HG03196 (cell line): ENCODE measurements around the gene TNNT3.

Experiments used
- ATAC-seq: cut with Tn5 transposase; IDR thresholded peaks from one replicate; pipeline ENCODE4 v1.9.1; 2021; ENCODE audit not compliant: unreplicated experiment

The TNNT3 gene

DNA sequence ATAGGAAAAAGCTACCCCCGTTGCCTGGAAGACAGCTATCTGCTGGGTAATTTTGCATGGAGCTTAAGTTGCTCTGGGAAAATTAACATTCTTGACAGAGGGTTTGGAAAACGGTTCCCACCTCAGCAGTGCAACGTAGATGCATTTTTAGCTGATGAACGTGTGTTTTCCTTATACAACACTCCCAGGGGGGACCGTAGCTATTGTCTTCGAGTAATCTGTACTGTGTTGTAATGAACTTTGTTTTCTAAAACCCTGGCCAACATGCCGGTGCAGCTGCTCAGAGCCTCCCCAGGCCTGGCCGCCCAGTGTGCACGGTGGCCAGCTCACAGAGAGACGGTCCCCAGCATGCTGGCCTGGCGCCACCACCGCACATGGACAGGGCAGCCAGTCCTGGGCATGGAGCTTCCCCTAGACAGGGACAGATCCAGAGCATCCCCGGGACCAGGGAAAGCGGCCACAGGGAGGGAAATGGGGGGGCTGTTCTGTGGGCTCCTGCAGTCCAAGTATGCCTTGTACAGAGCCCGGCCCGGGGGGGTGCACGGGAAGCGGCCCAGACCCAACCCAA is 2.2 kb downstream of the TNNT3 start:
- no peak for ATAC-seq

DNA sequence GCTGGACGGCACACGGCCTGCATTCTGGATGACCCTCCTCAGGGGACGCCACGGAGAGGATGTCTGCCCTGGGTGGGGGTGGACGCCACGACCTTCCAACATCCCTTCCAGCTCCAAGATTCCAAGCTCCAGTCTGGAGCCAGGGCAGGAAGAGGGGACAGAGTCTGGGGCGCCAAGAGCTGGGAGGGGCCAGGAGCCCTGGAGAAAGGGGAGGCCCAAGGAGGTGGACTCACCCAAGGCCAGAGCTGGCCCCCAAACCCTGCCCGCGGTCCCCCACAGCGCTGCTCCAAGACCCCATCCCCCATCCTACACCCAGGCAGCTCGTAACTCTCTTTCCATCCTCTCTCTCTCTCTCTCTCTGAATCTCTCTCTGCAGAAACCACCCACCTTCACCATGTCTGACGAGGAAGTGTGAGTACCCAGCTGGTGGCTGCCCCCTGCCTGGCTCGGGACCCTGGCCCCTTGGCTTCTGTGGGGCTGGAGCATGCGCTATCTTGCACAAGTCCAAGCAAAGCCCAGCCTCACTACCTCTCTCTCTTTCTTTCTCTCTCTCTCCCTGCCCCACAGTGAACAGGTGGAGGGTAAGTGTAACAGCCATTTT is 3.1 kb downstream of the TNNT3 start:
- no peak for ATAC-seq

DNA sequence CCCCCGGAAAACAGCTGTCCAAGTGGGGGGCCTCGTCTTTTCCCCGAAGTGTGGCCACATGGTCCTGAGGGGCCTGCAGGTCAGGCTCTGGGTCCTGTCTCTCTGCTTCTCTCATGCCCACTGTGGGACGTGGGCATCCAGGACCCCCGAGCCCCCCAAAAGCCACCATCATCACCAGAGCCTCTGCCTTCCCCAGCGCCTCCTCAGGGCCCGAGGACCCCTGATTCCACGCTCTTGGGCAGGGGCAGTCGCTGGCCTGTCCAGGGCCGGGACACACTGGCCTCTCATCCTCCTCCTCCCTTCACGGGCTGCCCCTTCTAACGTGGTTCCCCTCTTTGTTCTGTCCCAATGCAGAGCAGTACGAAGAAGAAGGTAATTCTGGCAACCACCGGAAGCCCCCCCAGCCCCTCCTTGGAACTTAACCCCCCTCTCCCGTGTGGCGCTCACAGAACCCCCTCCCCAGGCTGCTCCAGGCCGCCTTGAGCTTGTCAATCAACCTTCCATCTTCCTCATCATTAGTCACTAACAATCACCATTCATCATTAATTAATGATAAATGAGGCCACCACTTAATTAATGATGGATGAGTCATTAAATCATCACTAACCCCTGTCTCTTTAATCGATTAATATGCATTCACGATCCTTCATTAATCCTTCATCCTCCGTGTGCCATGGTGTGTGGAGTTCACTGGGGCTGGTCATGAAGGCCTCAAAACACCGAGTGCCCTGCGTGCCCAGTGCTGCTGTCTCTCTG is 3.9 kb downstream of the TNNT3 start:
- ATAC-seq: no peak

DNA sequence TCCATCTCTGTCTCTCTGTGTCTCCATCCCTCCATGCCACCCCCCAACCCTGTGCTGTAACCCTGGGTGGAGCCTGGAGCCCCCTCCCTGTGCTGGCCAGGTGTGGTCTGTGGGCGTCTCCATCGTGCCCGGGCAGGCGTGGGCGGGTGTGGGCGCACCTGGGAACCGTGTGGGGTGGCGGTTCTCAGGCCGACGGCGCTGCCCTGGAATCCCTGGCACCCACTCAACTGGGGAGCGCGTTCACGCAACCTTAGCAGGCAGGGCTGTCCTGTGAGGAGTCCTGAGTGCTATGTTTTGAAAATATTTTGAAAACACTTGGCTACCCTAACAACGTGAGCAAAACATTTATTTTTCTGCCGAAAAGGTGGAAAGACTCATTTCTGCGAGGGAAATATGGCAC is 4.7 kb downstream of the TNNT3 start:
- ATAC-seq: no peak

DNA sequence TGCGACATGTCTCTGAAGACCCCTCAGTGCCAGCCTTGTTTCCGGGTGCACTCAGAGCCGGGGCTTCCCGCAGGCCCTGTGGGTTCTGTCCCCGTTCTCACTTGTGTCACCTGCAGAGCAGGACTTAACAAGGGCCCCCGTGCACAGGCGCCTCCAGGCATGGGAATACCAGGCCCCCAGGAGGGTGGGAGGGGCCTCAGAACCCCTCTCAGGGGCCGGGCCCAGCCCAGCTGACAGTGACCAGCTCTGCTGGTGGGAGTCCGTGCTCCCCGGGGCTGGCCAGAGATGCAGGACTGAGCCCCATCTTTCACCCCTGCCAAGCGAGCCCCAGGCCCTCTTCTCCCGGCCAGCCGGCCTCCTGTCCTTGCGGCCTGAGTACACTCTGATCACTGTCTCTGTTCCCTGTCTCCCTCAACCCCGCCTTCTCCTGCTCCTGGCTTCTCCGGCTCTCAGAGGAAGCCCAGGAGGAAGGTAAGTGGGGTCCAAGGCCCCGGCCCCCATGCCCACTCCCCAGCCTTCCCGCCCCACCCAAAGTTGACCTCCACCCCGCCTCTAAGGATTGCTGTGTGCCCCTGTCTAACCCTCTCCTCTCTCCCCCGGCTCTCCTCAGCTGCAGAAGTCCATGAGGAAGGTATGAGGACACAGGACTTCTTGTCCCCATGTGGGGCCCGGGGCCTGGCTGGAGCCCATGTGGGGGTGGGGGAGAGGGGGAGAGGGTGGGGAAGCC is 5.3 kb downstream of the TNNT3 start:
- no peak for ATAC-seq

DNA sequence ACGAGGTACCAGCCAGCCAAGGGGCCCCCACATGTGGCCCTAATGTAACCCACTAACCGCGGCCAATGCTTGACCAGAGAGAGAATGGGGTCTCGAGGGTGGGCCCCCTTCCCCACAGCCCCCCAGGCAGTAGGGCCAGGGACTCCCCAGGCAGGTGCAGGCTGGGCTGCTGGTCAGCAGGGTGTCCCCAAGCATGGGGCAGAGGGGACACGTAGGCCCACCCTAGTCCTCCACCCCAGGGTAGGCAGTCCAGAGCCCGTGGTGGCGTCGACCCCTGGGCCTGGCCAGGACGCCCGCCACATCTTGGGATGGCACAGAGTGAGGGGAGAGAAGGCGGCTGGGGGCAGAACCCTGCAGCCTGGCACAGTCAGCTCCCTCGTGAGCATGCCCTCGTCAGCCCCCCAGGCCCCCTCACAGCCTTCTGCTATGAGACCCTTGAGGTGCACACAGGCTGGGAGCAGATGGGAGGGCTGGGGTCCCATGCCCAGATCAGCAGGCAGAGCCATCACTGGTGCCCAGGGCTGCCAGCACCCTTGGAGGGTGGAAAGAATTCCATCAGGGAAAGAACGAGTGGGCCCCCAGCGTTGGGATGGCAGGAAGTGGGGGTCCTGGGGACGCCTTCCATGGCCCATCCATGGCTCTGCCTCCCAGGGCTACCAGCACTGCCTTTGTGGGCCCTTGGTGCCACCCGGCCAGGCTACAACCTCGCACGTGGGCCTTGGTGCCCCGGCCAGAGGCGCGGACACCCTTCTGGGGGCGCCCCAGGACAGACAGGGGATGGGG is 6.1 kb downstream of the TNNT3 start:
- ATAC-seq: no peak

DNA sequence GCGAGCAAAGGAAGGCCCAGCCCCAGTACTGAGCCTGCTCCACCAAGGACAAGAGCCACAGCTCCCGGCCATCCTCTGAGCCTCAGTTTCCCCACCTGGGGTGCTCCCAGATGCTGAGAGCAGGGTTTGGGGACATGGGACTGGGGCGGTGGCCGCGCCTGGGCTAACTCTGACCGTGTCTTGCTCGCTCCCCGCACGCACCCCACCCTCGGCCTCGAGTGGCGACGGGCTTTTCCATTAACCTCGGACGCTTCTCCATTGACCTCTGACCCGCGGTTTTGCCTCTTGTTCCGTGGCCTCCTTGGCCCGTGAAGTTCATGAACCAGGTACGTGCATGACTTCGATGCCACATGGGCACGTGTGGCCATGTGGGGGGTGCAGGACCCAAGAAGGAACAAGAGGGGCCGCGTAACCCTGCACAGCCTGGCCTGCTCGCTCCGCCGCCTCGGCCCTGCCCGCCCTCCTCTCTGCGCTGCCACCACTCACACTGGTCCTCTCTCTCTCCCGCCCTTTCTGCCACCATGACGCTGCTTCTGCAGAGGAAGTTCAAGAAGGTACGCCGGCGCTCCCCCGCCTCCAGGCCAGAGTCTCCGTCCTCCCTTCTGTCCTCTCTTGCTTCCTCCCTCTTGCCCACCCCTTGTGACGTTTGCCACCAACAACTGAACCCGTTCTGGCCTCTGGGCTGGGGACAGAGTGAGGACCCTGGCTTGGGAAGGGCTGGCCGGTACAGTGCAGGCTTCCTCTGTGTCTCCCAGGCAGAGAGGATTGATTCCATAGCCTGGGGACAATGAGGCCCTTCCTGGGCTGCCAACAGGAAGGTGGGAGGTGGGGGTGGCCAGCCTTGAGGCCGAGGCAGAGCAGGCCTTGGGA is 6.9 kb downstream of the TNNT3 start:
- no peak for ATAC-seq

DNA sequence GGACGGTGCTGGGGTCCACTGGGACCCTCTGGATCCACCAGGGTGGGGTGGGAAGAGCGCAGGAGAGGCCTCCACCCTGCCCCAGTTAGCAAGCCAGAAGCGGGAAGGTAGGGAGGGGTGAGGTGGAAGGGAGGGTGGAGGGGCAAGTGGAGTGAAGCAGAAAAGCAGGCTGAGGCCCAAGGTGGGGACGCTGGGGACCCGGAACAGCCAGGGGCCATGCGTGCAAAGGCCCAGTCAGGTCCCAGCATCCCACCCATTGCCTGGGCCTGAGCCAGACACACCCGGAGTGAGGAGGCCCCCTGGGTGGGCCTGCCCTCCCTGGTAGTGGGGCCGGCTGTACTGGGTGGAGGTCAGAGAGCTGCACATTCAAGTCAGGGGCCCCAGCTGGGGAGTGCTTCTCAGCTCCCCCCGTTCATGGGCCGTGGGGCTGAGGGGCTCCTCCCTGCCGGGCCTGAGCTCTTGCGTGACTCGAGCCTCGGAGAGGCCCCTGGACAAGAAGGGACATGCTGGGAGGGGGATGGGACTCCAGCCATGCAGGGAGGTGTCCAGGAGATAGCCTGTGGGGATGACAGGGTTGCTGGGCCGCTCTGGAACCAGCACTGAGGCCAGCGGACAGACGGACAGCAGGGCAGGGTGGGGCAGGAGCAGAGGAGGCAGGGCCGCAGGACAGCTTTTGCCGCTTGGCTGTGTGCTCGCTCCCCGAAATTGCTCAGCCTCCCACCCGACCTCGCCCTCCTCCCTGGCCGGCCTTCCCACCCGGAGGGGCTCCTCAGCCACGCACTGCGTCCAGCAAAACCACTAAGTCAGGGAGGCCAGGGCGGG is 7.7 kb downstream of the TNNT3 start:
- ATAC-seq: no peak

DNA sequence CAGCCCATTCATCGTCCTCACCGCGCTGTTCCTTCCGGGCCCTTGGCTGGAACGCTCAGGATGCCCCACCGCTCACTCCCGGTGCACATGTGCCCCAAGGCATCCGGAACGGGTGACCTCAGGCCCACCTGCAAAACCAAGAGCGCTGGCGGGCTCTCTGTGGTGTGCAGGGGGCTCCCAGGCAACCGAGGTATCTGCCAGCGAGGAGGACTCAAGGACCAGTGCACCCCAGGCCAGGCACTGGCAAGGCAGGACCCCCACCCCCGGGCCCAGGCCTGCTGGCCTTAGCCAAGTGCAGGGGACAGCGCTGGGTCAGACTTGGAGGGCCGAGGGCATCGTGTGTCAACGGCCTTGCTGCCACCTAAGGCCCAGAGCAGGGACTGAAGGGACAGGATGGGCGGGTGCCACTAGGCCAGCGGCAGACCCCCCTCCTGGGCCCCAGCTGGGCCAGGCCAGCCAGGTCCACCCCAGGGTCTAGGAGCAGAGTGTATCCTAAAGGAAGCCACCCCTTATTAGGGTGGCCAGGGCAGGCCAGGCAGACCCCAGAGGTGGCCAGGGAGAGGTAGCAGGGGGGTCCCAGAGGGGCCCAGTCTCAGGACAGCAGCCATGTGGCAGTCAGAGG is 8.5 kb downstream of the TNNT3 start:
- no peak for ATAC-seq

DNA sequence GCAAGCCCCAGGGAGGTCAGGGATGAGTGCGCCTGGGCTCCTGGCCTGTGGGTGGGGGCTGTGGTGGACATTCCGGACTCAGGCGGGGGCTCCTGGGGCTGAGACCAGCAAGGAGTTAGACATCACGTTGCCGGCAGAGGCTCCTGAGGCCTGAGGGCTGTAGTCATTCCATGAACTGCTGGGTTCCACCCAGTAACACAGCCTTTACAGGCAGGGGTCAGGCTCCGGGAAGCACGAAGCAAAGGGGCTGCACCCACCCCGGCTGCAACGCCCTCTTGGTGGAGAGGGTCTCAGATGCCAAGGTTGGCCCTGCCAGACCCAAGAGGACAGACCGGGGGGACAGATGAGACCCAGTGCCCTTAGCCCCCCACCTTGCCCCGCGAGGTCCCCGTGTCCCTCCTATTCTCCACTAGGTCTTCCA is 9.0 kb downstream of the TNNT3 start:
- ATAC-seq: no peak

DNA sequence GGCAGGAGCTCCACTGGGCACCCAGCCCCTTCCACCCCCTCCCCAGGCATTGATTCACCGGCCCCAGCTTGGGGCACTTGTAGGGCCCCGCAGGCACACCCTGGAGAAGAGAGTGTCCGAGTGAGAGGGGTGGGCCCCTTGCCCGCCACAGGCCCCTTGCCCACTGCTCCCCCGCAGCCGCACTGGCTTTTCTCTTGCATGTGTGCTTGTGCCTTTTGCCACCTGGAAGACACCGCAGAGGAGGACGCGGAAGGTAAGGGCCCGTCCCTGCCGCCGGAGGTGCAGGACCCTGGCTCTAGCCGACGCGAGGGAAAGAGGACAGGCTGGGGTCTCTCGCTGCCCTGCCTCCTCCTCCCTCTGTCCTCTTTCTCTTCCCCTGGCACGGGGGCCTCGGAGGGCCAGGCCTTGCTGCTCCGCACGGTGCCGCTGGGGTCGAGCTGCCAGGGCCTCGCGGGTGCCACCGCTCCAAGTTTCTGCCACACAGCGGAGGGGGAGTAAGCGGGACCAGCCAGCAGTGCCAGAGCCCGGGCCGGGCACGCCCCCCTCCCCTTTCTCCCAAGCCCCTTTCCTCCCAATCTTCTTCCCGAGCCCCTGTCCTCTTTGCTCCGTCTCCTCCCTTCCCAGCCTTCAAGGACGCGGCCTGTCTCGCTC is 9.5 kb downstream of the TNNT3 start:
- no peak for ATAC-seq

DNA sequence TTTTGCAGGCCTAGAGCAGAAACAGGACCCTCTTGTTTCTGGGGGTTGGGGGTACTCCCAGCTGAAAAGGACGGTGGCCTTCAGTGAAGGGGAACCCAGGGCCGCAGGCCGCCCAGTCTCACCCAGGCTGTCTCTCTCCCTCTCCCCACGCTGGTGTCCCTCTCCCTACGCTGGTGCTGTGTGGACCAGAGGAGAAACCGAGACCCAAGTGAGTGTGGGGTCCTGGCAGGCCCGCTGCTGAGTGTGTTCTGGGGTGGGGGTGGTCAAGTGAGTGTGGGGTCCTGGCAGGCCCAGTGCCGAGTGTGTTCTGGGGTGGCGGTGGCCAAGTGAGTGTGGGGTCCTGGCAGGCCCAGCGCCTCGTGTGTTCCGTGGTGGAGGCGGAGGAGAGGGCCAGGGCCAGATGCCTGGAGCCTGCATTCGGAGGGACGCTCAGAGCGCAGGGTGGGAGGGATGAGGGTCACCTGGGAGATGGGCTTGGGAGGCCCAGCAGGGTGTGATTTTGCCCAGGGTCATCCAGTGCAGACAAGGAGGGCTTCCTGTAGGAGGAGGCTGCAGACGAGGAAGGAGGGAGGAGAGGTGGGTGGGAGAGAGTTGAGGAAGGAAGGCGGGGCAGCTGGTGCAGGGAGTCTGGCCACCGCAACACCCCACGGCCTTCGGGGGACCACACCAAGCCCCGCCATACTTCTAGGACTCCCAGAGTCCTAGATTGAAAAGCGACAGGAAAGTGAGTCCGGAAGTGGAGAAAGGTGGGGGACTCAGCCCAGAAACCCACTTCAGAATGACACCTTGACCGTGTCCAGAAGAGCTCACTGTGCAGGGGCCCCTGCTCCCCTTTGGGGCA is 10.3 kb downstream of the TNNT3 start:
- no peak for ATAC-seq

DNA sequence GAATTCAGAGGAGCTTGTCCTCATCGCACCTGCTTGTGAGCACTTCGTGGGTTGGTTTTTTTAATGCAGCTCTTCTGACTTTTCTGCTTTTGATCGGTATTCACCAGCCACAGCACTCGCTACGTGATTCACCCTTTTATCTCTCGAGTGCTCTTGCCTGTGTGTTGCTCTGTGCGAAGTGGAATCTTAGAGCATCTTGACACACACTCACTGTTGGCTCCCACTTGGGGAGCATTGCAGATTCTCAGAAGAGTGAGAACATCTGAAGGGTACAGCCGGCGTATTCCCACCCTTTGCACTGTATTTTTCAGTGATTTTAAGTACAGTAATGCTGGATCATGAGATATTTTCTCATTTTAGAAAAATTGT is 10.9 kb downstream of the TNNT3 start:
- no peak for ATAC-seq

DNA sequence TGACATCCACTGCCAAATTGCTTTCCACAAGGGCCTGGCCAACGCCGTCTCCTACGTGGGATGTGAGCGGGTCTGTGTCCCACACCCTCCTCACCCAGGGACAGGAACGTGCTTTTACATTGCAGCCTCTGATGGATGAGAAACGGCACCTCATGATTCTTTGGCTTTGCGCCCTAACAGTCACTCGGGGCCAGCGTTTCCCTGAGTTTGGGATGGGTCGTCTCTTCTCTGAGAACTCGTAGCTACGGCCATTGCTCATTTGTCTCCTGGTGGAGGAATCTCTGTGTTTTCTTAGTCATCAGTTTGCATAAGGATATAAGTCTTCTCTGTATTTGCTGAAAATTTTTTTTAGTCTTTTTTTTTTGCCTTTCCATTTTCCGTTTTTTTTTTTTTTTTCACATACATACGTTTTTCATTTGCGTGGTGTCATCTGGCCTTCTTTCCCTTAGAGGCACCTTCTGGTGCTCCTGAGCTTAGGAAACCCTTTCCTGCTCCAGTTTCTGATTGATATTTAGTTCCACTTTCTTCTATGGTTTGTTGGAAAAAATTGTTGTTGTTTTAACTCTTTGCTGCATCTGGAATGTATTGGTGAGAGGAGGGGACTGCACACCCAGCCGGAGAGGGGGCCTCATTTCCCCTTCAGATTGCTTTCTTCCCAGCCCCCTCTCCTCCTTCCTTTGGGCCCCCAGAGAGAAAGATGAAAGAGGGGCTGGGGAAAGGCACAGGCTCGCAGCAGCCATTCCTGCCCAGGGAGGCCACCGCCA is 12.0 kb downstream of the TNNT3 start:
- no peak for ATAC-seq

DNA sequence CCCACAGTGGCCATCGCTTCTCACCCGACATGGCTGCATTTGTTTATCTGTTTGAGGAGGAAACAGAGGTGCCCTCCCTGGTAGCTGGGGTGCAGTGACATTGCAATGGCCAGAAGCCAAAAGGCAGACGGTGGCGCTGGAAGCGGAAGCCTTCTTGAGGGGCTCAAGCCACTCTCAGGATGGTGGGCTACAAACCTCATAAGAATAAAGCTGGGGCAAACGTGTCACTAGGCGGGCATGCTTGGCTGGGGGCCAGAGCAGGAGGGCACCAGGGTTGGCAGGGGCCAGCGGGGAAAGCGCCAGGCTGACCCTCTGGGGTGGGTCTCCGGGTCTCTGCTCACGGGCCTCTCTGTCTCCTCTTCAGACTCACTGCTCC is 12.6 kb downstream of the TNNT3 start:
- ATAC-seq: no peak

DNA sequence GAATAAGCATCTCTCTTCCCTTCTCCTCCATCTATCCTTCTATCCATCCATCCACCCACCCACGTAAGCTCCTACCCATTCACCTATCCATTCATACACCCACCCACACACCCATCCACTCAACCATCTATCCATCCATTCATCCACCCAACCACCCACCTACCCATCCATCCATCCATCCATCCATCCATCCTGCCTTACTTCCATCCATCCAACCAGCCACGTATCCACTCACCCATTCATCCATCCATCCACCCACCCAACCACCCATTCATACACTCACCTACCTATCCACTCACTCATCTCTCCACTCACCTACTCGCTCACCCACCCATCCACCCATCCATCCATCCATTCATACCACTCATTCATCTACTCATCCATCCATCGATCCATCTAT is 13.2 kb downstream of the TNNT3 start:
- no peak for ATAC-seq
